ENCODE data around the gene SAA1. TPM values are rescaled to one million over a fixed set of nuclear protein-coding genes. Genes with fewer than 3 reads are reported as not detected.
"Not testable (repeated sequence)": the region's sequence is repeated elsewhere in the genome, so short reads cannot be mapped to it uniquely, and the experiment has no call there.

The SAA1 gene
- total RNA-seq, 4 donors from 2014 or later, result 2.9 to 25.7 TPM; not detected in 2

GRCh38 chr11:18264035-18264434 lies 2.0 kb upstream of the SAA1 start:
- 79 to 81% methylated on average over 4 of the region's 4 CpGs for WGBS, 2 donors
- TF ChIP-seq POLR2A (IDR thresholded peaks at IDR 0.05), result no peak
- TF ChIP-seq, protein P1, sequence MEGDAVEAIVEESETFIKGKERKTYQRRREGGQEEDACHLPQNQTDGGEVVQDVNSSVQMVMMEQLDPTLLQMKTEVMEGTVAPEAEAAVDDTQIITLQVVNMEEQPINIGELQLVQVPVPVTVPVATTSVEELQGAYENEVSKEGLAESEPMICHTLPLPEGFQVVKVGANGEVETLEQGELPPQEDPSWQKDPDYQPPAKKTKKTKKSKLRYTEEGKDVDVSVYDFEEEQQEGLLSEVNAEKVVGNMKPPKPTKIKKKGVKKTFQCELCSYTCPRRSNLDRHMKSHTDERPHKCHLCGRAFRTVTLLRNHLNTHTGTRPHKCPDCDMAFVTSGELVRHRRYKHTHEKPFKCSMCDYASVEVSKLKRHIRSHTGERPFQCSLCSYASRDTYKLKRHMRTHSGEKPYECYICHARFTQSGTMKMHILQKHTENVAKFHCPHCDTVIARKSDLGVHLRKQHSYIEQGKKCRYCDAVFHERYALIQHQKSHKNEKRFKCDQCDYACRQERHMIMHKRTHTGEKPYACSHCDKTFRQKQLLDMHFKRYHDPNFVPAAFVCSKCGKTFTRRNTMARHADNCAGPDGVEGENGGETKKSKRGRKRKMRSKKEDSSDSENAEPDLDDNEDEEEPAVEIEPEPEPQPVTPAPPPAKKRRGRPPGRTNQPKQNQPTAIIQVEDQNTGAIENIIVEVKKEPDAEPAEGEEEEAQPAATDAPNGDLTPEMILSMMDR (IDR thresholded peaks at IDR 0.05), result no peak
- Histone ChIP-seq H3K4me1 (no peaks in the 10 kb centered on the region), H3K4me3 (replicated peaks in 1 of 3) (no peak overlapping the region), H3K27me3 (no peaks in the 10 kb centered on the region), H3K36me3 (no peaks in the 10 kb centered on the region), H3K27ac (no peak overlapping the region), H3K9me3 (no peaks in the 10 kb centered on the region)
- DNase-seq, result no peak
- intact Hi-C loops (cut with DNase I), result no loop called here

- intact Hi-C loops (cut with DNase I), result no loop called here
- TF ChIP-seq, protein P1 (IDR thresholded peaks at IDR 0.05), result no peak
- no peak for TF ChIP-seq POLR2A (IDR thresholded peaks at IDR 0.05)
Observed at GRCh38 chr11:18264677-18265555, 1.1 kb upstream of the SAA1 start.

GRCh38 chr11:18267335-18268133 lies 1.5 kb downstream of the SAA1 start:
- H3K36me3 ChIP-seq; H3K4me1 ChIP-seq; H3K9me3 ChIP-seq; H3K27me3 ChIP-seq; DNase-seq; H3K27ac ChIP-seq; H3K4me3 ChIP-seq (replicated peaks in 1 of 3); intact Hi-C loops (cut with DNase I): not testable (repeated sequence)
- 58 to 83% methylated on average over 1 to 9 of the region's 10 CpGs for WGBS, 2 donors

More at GRCh38 chr11:18264677-18265555, 1.1 kb upstream of the SAA1 start:
- Histone ChIP-seq H3K27me3 (no peaks in the 10 kb centered on the region), H3K4me1 (no peaks in the 10 kb centered on the region), H3K4me3 (replicated peaks in 1 of 3) (no peak overlapping the region), H3K9me3 (no peaks in the 10 kb centered on the region), H3K27ac (no peak overlapping the region), H3K36me3 (no peaks in the 10 kb centered on the region)
- DNase-seq, result no peak
- 67 to 82% methylated on average over 1 of the region's 1 CpG for WGBS, 2 donors

- H3K27me3 ChIP-seq; H3K4me1 ChIP-seq; H3K36me3 ChIP-seq; intact Hi-C loops (cut with DNase I); H3K27ac ChIP-seq; H3K9me3 ChIP-seq; DNase-seq; H3K4me3 ChIP-seq (replicated peaks in 1 of 3): not testable (repeated sequence)
- WGBS, 2 donors, result 50 to 100% methylated on average over 1 to 2 of the region's 5 CpGs
Observed at GRCh38 chr11:18269252-18269651, 3.2 kb downstream of the SAA1 start.

DNA sequence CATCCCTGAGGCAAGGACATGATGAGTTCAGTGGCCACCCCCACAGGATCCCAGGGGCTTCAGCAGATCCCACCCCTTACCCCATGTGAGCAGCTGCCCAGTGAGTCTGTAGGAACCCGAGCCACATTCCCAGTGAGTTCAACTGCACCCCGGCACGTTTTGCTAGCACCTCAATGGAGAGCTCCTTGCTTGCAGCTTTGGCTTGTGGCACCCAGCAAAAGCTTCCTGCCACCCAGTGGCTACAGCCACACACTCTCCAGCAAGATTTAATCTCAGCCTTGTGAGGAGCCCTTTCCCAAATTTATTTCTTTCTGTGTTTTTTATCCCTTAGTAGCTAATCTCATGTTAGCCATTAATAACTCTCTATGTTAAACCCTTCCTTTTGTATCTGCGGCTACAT lies 4.0 kb downstream of the SAA1 start:
- no peaks in the 10 kb centered on the region for H3K9me3 ChIP-seq
- no peaks in the 10 kb centered on the region for H3K27me3 ChIP-seq
- no peaks in the 10 kb centered on the region for H3K36me3 ChIP-seq
- DNase-seq, result no peak
- H3K4me1 ChIP-seq, result no peaks in the 10 kb centered on the region
- H3K27ac ChIP-seq, result no peak overlapping the region
- no peak overlapping the region for H3K4me3 ChIP-seq (replicated peaks in 1 of 3)
- intact Hi-C loops (cut with DNase I), result no loop called here
- 61 to 78% methylated on average over 4 of the region's 4 CpGs for WGBS, 2 donors
- TF ChIP-seq, protein P1 (IDR thresholded peaks at IDR 0.05), result no peak
- TF ChIP-seq POLR2A (IDR thresholded peaks at IDR 0.05), result no peak

GRCh38 chr11:18271206-18271605 lies 5.1 kb downstream of the SAA1 start:
- H3K4me3 ChIP-seq (replicated peaks in 1 of 3), result no peak overlapping the region
- H3K4me1 ChIP-seq, result no peaks in the 10 kb centered on the region
- DNase-seq, result no peak
- H3K36me3 ChIP-seq, result no peaks in the 10 kb centered on the region
- H3K9me3 ChIP-seq, result no peaks in the 10 kb centered on the region
- TF ChIP-seq POLR2A (IDR thresholded peaks at IDR 0.05), result no peak
- TF ChIP-seq, protein P1 (IDR thresholded peaks at IDR 0.05), result no peak
- H3K27ac ChIP-seq, result no peak overlapping the region
- WGBS, 2 donors, result 73 to 79% methylated on average over 4 of the region's 4 CpGs
- intact Hi-C loops (cut with DNase I), result no loop called here
- no peaks in the 10 kb centered on the region for H3K27me3 ChIP-seq
